Stomach (tissue), 4 donors: ENCODE results near the gene DCC.

Experiments
- CTCF ChIP-seq, 7 experiments: fragments of 450-650 bp in 4 of 7; fragments of 200-600 bp in 3 of 7; sonication (generic) in 3 of 7; IDR thresholded peaks; one replicate each; pipeline ENCODE4 v1.5.1; 2016 to 2019; ENCODE audit warnings: antibody characterized with exemption in 7 of 7, control low read depth in 2 of 7, mild to moderate bottlenecking in 1 of 7
- POLR2A ChIP-seq, 4 donors: fragments of 450-650 bp; IDR thresholded peaks; one replicate each; pipeline ENCODE4 v1.6.1; 2016; ENCODE audit warnings: antibody characterized with exemption in 4 of 4, control low read depth in 2 of 4, mild to moderate bottlenecking in 1 of 4, moderate library complexity in 1 of 4
- POLR2AphosphoS5 ChIP-seq, 3 donors: sonication (generic); formaldehyde crosslinking; IDR thresholded peaks; one replicate each; pipeline ENCODE4 v1.6.1; 2016; ENCODE audit warnings: antibody characterized with exemption in 3 of 3

- TF ChIP-seq CTCF (IDR thresholded peaks at IDR 0.05) (no peak), POLR2A (IDR thresholded peaks at IDR 0.05) (no peak), POLR2AphosphoS5 (IDR thresholded peaks at IDR 0.05) (no peak)
Observed at GRCh38 chr18:52907543-52908308, 567.7 kb downstream of the DCC start.
